ENCODE data around the gene CAPS.
A peak's percentile ranks its signal among the peaks of the same experiment; 100 is the strongest.
"Not testable (repeated sequence)": the region's sequence is repeated elsewhere in the genome, so short reads cannot be mapped to it uniquely, and the experiment has no call there.

The CAPS gene

DNA sequence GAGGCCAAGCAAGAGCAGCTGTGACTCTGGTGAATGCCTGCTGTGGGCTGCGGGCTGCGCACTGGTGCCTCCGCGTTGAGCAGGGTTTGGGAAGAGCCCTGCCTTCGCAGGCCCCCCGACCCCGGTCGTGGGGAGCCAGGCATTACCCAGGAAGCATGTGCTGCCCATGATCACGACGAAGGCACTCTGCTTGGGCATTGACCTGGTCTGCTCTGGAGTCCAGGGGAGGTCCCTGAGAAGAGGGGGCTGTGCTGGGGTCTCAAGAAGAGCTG lies 44.7 kb downstream of the CAPS start:
- DNase-seq: no peak

DNA sequence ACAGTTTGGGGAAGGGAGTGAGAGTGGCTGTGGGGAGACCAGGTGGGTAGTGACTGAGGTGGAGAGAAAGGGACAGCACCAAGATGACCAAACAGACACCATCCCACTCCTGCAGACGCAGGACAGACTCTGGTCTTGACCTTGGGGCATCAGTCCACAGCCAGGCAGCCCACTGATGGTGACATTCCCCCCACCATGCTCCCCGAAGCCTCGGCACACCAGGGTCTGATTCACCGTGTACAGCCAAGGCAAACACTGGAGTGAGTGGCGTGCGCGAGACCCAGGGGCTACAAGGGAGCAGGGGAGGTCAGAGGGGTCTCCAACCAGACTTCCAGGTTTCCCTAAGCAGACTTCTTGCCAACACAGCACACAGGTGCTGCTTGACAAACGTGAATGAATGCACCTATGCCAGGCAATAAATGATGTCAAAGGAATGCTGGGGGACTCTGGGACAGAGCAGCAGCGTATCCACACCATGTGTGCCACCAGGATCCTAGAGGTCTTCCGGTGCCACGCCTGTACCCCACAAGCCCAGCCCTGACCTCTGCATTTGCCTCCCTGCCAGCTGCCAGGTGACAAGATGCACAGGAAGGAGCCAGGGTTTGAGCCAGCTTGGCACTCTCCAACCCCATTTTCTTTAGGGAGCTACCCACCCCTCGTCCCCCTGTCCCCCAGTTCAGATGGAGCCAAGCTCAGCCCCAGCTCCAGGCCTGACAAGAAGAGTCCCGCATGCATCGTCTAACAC lies 45.4 kb downstream of the CAPS start:
- no peak for DNase-seq

DNA sequence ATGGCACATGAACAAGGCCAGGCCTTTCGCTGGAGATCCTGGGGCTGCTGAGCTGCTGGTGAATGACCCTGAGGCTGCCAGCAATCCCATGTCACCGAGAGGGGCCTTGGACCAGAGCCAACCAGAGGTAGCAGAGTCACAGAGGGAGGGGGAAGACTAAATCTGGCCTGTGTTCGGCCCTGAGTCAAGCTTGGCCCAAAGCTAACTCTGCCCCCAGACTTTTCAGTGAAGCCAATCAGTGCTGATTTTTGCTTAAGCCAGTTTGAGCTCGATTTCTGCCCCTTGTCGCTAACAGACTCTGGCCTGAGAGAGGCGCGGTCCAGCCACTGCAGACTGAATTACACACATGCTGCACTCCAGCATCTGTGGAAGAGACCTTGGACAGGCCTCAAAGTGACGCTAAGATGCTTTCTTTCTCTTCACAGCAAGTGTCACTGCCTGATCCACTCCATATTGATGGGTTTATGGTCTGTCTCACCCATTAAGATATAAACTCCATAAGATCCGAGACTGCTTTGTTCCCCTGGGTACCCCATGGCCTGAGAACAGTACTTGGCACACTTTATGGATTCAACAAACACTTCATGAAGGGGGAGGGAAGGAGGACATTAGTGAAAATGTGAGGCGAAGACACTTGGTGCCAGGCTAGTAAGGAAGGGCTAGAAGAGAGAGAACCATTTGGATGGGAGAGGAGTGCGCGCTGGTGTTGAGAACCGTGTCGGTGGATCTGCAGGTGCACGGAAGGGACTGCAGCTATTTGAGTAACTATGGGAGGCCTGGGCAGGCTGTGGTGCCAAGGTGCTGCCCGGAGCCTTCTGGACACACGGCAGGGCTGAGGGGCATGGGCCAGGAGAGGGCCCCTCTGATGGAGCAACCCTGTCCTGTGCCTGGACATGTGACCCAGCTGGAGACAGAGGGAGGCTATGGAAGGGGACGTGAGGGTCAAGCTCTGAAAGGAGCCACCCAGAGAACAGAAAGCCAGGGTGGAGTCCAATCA lies 46.2 kb downstream of the CAPS start:
- DNase-seq: no peak

DNA sequence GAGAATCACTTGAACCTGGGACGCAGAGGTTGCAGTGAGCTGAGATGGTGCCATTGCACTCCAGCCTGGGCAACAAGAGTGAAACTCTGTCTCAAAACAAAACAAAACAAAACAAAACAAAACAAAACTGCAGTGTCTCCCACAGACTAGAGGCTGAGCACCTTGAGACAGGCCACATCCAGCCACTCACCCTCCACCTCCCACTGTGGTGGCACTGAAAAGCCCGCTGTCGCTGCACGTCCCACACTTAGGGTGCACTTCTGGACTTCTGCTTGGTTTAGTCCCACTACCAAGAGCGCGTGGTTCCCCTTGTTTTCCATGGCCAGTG lies 47.6 kb downstream of the CAPS start:
- DNase-seq: not testable (repeated sequence)

DNA sequence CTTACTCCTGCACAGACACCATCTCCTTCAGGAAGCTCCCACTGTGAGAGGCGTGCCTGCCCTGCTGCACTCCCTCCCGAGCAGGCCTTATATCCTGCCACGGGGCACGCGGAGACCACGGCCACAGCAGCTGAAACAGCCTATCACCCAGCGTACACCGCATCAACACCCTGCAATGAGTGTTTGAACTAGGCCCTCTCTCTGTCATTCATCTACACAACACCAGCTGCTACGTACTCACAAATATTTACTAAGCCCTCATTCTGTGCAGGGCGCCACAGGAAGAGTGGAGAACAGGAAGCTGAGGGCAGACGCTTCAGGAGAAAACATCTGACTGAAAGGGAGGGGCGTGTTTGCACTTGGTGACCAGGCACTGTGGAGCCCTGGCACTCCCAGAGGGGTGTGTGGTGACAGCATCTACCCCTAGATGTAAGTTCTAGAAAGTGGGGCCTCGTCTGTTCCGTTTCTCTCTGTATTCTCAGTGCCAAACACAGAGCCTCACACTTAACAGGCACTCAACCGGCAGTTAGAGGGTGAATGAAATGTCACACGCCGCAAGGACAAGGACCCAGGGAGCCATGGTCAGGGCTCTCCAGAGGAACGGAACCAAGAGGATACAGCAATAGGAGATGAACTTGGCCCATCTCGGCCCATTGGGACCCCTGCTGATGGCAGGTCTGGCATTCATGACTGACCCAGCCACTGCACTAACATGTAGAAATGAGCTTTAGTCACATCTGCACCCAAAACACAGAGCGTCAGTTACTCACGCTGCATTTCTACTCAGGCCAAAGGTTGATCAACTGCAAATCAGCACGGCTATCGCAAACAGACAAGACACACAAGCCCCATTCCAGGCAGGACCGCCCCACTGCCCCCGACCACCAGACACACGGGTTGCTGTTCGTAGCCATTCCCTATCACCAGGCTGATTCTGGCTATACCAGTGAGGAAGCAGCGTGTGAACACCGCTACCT lies 48.2 kb downstream of the CAPS start:
- peak in 2 of 4 experiments; percentile 84 to 85 for DNase-seq

DNA sequence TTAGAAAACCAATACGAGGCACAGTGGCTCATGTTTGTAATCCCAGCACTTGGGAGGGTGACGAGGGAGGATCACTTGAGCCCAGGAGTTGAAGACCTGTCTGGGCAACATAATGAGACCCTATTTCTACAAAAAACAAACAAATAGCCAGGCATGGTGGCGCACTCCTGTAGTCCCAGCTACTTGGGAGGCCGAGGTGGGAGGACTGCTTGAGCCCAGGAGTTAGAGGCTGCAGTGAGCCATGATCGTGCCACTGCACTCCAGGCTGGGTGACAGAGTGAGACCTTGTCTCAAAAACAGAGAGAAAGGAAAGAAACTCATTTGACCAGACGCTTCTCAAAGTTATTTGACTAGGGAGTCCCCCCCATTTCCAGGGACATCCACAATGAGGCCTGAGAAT lies 49.2 kb downstream of the CAPS start:
- DNase-seq: not testable (repeated sequence)

DNA sequence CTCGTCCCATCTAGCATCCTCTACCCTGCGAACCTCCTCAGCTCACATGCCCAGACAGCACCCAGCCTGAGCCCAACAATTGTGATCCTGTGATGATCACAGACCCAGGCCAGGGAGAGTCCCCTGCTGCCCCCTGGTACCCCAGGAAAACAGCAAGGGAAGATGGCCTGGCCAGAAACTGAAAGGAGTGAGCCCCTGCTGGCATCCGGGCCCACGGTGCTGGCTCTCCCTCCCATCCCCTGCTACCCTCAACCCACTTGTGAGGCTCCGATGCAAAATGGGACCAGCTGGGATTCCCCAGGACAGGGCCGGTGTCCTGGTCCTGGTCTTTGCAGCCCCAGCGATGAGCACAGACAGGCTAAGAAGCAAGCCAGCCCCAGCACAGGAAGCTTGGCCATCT lies 49.8 kb downstream of the CAPS start:
- DNase-seq: no peak

DNA sequence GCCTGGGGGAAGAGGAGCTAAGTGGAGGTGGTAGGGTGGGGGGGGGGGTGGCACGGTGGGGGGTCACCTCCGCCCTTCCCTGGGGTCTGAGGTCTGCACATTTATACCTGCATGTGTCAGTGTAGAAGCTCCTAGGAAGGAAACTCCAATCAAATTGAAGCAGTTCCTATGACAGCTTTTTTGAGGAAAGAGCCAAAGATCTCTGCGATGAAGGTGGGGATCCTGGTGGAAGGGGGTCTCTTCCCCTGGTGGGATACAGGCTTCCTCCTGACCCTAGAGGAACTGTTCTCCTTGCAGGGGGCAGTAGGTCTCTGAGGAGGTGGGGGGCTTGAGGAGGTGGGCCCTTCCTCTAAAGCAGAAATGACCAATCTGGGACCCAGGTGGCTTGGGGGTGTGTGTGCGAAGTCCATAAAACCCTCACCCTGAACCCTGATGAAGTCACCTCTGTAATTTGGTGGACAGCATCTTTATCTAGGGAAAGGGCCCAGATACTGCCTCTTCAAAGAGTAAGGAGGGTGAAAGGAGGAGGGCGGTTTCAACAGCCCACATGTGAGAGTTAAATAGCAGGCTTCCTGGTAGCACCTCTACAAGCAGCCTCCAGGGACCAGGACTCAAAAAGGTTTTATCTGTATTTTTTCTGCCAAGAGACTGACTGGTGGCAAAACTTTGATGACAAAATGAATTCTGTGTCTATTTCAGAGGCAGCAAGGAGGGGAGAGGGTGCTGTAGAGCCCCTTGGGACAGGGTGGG lies 50.9 kb downstream of the CAPS start:
- no peak for DNase-seq

Data from activated CD4-positive, CD25-positive, alpha-beta regulatory T cell (primary cell).